Measurements from ENCODE around the gene ANKRD16. TPM values are rescaled to one million over a fixed set of nuclear protein-coding genes. Genes with fewer than 3 reads are reported as not detected.
"Not testable (repeated sequence)": the region's sequence is repeated elsewhere in the genome, so short reads cannot be mapped to it uniquely, and the experiment has no call there.

The ANKRD16 gene
- polyA plus RNA-seq, 1 donor from 2014 or later: 14.2 TPM

- no peak overlapping the region for H3K4me2 ChIP-seq (ENCODE audit: low read length)
- peaks cover 12% of the 10 kb centered on the region for H3K36me3 ChIP-seq (ENCODE audit: insufficient read depth, low read length)
- no peaks in the 10 kb centered on the region for H3K9me3 ChIP-seq (ENCODE audit: low read length)
- no peaks in the 10 kb centered on the region for H3F3A ChIP-seq (ENCODE audit: insufficient read depth, low read length, poor library complexity, severe bottlenecking)
- no peaks in the 10 kb centered on the region for H3K27me3 ChIP-seq (ENCODE audit: insufficient read depth, low read depth, low read length)
- no peak for TF ChIP-seq POLR2AphosphoS5 (IDR thresholded peaks at IDR 0.05)
- no peak for TF ChIP-seq CTCF (IDR thresholded peaks at IDR 0.05; ENCODE audit: poor library complexity, severe bottlenecking)
- TF ChIP-seq RAD21 (conservative IDR thresholded peaks at IDR 0.05): no peak
- no peak for TF ChIP-seq TAF1 (IDR thresholded peaks at IDR 0.05; ENCODE audit: low read depth)
- no peak for TF ChIP-seq MXI1 (conservative IDR thresholded peaks at IDR 0.05; ENCODE audit: poor library complexity, severe bottlenecking)
- no peak for TF ChIP-seq EZH2 (IDR thresholded peaks at IDR 0.05; ENCODE audit: borderline replicate concordance, insufficient read depth, low read length, poor library complexity, severe bottlenecking)
- no peak for TF ChIP-seq REST (IDR thresholded peaks at IDR 0.05; ENCODE audit: borderline replicate concordance)
- no peak for TF ChIP-seq SMC3 (conservative IDR thresholded peaks at IDR 0.05; ENCODE audit: poor library complexity)
- no peak for TF ChIP-seq EP300 (conservative IDR thresholded peaks at IDR 0.05; ENCODE audit: poor library complexity, severe bottlenecking)
- no peaks in the 10 kb centered on the region for H3K79me2 ChIP-seq (replicated peaks; ENCODE audit: insufficient read depth, low read length)
- no peaks in the 10 kb centered on the region for H3K9me2 ChIP-seq (ENCODE audit: insufficient read depth, low read length)
- no peak overlapping the region for H3K27ac ChIP-seq (ENCODE audit: low read length)
- no peak overlapping the region for H3K4me3 ChIP-seq (ENCODE audit: low read length)
- H2AFZ ChIP-seq (ENCODE audit: low read depth, low read length): no peak overlapping the region
- H3K9ac ChIP-seq (ENCODE audit: low read length): no peak overlapping the region
- no peaks in the 10 kb centered on the region for H4K20me1 ChIP-seq (ENCODE audit: insufficient read depth)
These were observed 22.0 kb upstream of the ANKRD16 start for GRCh38 chr10:5911670-5912069.

- H3K36me3 ChIP-seq (ENCODE audit: insufficient read depth, low read length): peaks cover 11% of the 10 kb centered on the region
- H3K27me3 ChIP-seq (ENCODE audit: insufficient read depth, low read depth, low read length): no peaks in the 10 kb centered on the region
- H3K4me2 ChIP-seq (ENCODE audit: low read length): no peak overlapping the region
- no peaks in the 10 kb centered on the region for H3K9me2 ChIP-seq (ENCODE audit: insufficient read depth, low read length)
- no peak overlapping the region for H2AFZ ChIP-seq (ENCODE audit: low read depth, low read length)
- H3F3A ChIP-seq (ENCODE audit: insufficient read depth, low read length, poor library complexity, severe bottlenecking): no peaks in the 10 kb centered on the region
- no peaks in the 10 kb centered on the region for H3K79me2 ChIP-seq (replicated peaks; ENCODE audit: insufficient read depth, low read length)
- no peak overlapping the region for H3K4me3 ChIP-seq (ENCODE audit: low read length)
- H3K9ac ChIP-seq (ENCODE audit: low read length): no peak overlapping the region
- TF ChIP-seq EP300 (conservative IDR thresholded peaks at IDR 0.05; ENCODE audit: poor library complexity, severe bottlenecking): no peak
- no peak for TF ChIP-seq EZH2 (IDR thresholded peaks at IDR 0.05; ENCODE audit: borderline replicate concordance, insufficient read depth, low read length, poor library complexity, severe bottlenecking)
- no peak for TF ChIP-seq REST (IDR thresholded peaks at IDR 0.05; ENCODE audit: borderline replicate concordance)
- no peak for TF ChIP-seq RAD21 (conservative IDR thresholded peaks at IDR 0.05)
- no peaks in the 10 kb centered on the region for H4K20me1 ChIP-seq (ENCODE audit: insufficient read depth)
- no peaks in the 10 kb centered on the region for H3K9me3 ChIP-seq (ENCODE audit: low read length)
- H3K27ac ChIP-seq (ENCODE audit: low read length): no peak overlapping the region
These were observed 20.8 kb upstream of the ANKRD16 start for GRCh38 chr10:5910323-5911100.

GRCh38 chr10:5908676-5909075, 19.0 kb upstream of the ANKRD16 start:
- not testable (repeated sequence) for H3K9ac ChIP-seq (ENCODE audit: low read length); H3K4me3 ChIP-seq (ENCODE audit: low read length); H3K27ac ChIP-seq (ENCODE audit: low read length); H3K9me2 ChIP-seq (ENCODE audit: insufficient read depth, low read length); H4K20me1 ChIP-seq (ENCODE audit: insufficient read depth); H3K9me3 ChIP-seq (ENCODE audit: low read length); H3K27me3 ChIP-seq (ENCODE audit: insufficient read depth, low read depth, low read length); H3K36me3 ChIP-seq (ENCODE audit: insufficient read depth, low read length); H2AFZ ChIP-seq (ENCODE audit: low read depth, low read length); H3K79me2 ChIP-seq (replicated peaks; ENCODE audit: insufficient read depth, low read length); H3F3A ChIP-seq (ENCODE audit: insufficient read depth, low read length, poor library complexity, severe bottlenecking); H3K4me2 ChIP-seq (ENCODE audit: low read length)
